HG03095 (cell line): ENCODE data around the gene FLT1.

Experiments used
- ATAC-seq: cut with Tn5 transposase; IDR thresholded peaks from one replicate; pipeline ENCODE4 v1.9.1; 2021; ENCODE audit warnings: moderate library complexity; ENCODE audit not compliant: unreplicated experiment

Gene FLT1

DNA sequence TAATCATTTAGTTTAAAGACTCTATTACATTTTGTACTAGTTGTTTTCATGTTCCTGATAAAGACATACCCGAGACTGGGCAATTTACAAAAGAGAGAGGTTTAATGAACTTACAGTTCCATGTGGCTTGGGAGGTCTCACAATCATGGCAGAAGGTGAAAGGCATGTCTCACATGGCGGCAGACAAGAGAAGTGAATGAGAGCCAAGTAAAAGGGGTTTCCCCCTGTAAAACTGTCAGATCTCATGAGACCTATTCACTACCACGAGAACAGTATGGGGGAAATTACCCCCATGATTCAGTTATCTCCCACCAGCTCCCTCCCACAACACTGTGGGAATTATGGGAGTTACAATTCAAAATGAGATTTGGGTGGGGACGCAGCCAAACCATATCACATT, 227.4 kb downstream of the FLT1 start:
- no peak for ATAC-seq

DNA sequence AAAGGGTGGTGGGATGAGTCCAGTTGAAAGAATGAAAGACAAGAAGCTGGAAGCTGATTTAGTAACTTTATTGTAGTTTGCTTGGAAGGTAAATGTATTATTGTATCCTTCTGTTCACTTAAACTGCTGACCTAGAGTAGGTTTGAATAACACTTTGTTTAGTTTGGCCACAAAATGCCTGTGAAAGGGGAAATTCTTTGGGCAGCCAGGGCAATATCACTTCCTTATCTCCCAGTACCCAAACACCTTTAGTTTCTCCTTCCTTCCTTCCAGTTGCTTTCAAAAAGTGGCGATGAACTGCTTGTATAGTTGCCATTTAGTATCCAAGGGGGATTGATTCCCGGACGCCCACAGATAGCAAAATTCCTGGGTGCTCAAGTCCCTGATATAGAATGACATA, 236.5 kb downstream of the FLT1 start:
- ATAC-seq = no peak

DNA sequence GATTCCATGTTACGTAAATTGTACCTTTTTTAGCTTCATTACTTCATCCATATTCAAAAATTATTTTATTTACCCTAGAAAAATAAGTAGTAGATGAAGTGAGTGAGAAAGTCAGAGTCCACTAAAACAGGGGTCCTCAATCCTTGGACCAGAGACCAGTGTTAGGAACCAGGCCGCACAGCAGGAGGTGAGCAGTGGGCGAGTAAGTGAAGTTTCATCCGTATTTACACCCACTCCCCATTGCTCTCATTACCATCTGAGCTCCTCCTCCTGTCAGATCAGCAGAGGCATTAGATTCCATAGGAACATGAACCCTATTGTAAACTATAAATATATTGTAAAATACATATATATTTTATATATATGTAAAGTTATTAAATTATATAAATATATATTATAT, 237.6 kb downstream of the FLT1 start:
- ATAC-seq = no peak

DNA sequence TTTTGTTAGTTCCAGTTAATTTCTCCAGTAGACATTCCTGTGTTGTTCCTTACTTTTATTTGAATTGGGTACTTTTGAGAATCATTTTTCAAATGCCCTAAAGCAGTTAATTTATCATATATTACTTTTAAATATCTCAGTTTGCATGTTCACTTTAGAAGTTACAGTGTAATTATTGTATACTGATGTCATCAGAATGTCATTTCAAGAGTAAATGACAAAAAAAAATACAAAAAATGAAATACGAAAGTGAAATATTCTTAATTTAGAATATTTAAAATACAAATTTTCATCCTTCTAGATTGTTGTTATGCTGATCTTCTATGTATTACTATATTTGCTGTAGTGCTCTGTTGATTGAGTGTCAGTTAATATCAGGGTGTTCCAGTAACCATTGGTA, 242.4 kb downstream of the FLT1 start:
- no peak for ATAC-seq

DNA sequence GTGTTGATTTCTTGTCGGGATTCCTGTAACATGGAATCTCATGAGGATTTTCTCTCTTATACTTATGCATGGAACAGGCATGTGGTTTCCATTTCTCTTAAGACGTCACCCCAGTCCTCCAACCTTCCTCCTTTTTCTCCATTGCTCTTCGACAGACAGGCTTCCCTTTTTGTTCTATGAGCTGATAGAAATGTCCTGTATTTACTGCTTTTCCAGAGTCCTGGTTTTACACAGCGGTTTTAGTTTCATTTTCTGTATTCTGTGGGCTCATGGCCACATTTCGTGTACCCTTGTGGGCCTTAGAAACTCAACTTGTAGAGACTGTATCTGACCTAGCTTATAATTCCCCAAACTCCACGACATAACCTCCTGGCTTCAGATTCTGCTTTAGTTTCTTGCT, 243.5 kb downstream of the FLT1 start:
- ATAC-seq = no peak

DNA sequence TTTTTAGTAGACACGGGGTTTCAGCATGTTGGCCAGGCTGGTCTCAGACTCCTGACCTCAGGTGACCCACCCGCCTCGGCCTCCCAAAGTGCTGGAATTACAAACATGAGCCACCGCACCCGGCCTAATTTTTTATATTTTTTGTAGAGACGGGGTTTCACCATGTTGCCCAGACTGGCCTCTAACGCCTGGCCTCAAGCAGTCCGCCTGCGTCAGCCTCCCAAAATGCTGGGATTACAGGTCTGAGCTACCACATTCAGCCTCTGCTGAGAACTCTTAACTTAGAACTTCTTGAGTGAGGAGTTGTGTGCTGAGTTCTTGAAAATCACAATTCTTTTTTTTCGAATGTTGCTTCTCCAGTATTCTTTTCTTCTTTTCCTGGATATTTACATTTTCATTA, 244.4 kb downstream of the FLT1 start:
- ATAC-seq = no peak
